ENCODE data around the gene HSPA12B.

GRCh38 chr20:3788685-3789155 is 56.2 kb downstream of the HSPA12B start:
- no peak for TF ChIP-seq CTCF (IDR thresholded peaks at IDR 0.05)
- no peak for TF ChIP-seq POLR2A (IDR thresholded peaks at IDR 0.05)
